ENCODE results near the gene EPB41.

DNA sequence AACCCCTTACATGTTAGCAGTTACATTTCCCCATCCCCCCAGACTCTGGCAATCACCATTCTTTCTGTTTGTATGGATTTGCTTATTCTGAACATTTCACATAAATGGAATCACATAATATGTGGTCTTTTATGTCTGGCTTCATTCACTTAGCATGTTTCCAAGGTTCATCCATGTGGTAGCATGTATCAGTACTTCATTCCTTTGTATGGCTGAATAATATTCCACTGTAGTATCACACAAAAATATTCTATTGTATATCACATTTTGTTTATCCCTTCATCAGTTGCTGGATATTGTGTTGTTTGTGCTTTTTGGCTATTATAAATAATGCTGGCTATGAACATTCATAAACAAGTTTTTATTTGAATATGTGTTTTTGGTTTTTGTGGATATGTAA lies 22.2 kb downstream of the EPB41 start:
- TF ChIP-seq, protein P1, sequence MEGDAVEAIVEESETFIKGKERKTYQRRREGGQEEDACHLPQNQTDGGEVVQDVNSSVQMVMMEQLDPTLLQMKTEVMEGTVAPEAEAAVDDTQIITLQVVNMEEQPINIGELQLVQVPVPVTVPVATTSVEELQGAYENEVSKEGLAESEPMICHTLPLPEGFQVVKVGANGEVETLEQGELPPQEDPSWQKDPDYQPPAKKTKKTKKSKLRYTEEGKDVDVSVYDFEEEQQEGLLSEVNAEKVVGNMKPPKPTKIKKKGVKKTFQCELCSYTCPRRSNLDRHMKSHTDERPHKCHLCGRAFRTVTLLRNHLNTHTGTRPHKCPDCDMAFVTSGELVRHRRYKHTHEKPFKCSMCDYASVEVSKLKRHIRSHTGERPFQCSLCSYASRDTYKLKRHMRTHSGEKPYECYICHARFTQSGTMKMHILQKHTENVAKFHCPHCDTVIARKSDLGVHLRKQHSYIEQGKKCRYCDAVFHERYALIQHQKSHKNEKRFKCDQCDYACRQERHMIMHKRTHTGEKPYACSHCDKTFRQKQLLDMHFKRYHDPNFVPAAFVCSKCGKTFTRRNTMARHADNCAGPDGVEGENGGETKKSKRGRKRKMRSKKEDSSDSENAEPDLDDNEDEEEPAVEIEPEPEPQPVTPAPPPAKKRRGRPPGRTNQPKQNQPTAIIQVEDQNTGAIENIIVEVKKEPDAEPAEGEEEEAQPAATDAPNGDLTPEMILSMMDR (IDR thresholded peaks at IDR 0.05; ENCODE audit: low read depth, low read length) = no peak
- TF ChIP-seq POLR2A (IDR thresholded peaks at IDR 0.05; ENCODE audit: extremely low read depth, insufficient read length) = no peak
